HEK293 (cell line): ENCODE results near the gene KIFBP.

Experiments
- CTCF ChIA-PET: fragments of 350-600 bp; formaldehyde crosslinking; extraction: SDS; loops from one replicate; lab custom pipeline; 2021; ENCODE audit warnings: antibody characterized with exemption; lab: Yijun Ruan, JAX
- POLR2A ChIA-PET: fragments of 300-600 bp; formaldehyde crosslinking; extraction: SDS; loops from one replicate; lab custom pipeline; 2020; ENCODE audit warnings: antibody characterized with exemption, inconsistent platforms; lab: Yijun Ruan, JAX
- H3K27ac ChIP-seq: fragments of 200-500 bp; sonication (Bioruptor generic); 2 replicates; pipeline ENCODE4 v1.5.1; 2014; ENCODE audit warnings: low read depth, low read length, control low read depth, inconsistent platforms; ENCODE audit errors: extremely low read depth
- H3K36me3 ChIP-seq, 2 experiments: fragments of 200-500 bp in 1 of 2; sonication (Bioruptor generic) in 1 of 2; 1 replicate in 1 of 2; 2 replicates in 1 of 2; pipeline ENCODE4 v1.5.1; 2014 to 2017; ENCODE audit warnings: inconsistent platforms in 2 of 2, low read length in 2 of 2; ENCODE audit not compliant: control insufficient read depth in 2 of 2, insufficient read depth in 1 of 2
- H3K4me1 ChIP-seq: fragments of 200-500 bp; sonication (Bioruptor generic); 2 replicates; pipeline ENCODE4 v1.5.1; 2014; ENCODE audit warnings: mild to moderate bottlenecking, low read length, inconsistent platforms; ENCODE audit not compliant: control insufficient read depth, insufficient read depth
- H3K4me3 ChIP-seq: 2 replicates; pipeline ENCODE4 v1.5.1; 2011; ENCODE audit warnings: low read depth, mild to moderate bottlenecking, control low read depth, low read length, moderate library complexity
- H3K9me3 ChIP-seq: fragments of 200-500 bp; sonication (Bioruptor generic); 2 replicates; pipeline ENCODE4 v1.5.1; 2014; ENCODE audit warnings: low read depth, low read length, inconsistent platforms; ENCODE audit not compliant: control insufficient read depth, insufficient read depth
- FEZF1 ChIP-seq: fragments of 450-650 bp; formaldehyde crosslinking; IDR thresholded peaks from 2 replicates; pipeline ENCODE4 v1.5.1; 2016; ENCODE audit warnings: missing biosample characterization, missing genetic modification characterization
- SALL2 ChIP-seq: fragments of 450-650 bp; formaldehyde crosslinking; IDR thresholded peaks from 2 replicates; pipeline ENCODE4 v1.5.0; 2017; ENCODE audit warnings: missing biosample characterization, mild to moderate bottlenecking, missing genetic modification characterization, borderline replicate concordance
- SP2 ChIP-seq: fragments of 450-650 bp; formaldehyde crosslinking; IDR thresholded peaks from 2 replicates; pipeline ENCODE4 v1.5.1; 2016; ENCODE audit warnings: missing biosample characterization, missing genetic modification characterization
- SP3 ChIP-seq: fragments of 450-650 bp; formaldehyde crosslinking; IDR thresholded peaks from 2 replicates; pipeline ENCODE4 v1.5.1; 2016; ENCODE audit warnings: missing biosample characterization, missing genetic modification characterization
- ZBTB21 ChIP-seq: fragments of 450-650 bp; formaldehyde crosslinking; IDR thresholded peaks from 2 replicates; pipeline ENCODE4 v1.5.1; 2017; ENCODE audit warnings: missing biosample characterization, missing genetic modification characterization
- ZBTB8A ChIP-seq: fragments of 450-650 bp; formaldehyde crosslinking; IDR thresholded peaks from 2 replicates; pipeline ENCODE4 v1.5.1; 2016; ENCODE audit warnings: missing biosample characterization, missing genetic modification characterization
- ZFP41 ChIP-seq: fragments of 450-650 bp; formaldehyde crosslinking; IDR thresholded peaks from 2 replicates; pipeline ENCODE4 v1.5.1; 2016; ENCODE audit warnings: missing biosample characterization, missing genetic modification characterization, borderline replicate concordance
- ZNF112 ChIP-seq: fragments of 450-650 bp; formaldehyde crosslinking; IDR thresholded peaks from 2 replicates; pipeline ENCODE4 v1.5.0; 2017; ENCODE audit warnings: missing biosample characterization, missing genetic modification characterization
- ZNF114 ChIP-seq: fragments of 450-650 bp; formaldehyde crosslinking; IDR thresholded peaks from 2 replicates; pipeline ENCODE4 v1.5.0; 2017; ENCODE audit warnings: missing biosample characterization, missing genetic modification characterization
- ZNF155 ChIP-seq: fragments of 450-650 bp; formaldehyde crosslinking; IDR thresholded peaks from 2 replicates; pipeline ENCODE4 v1.5.1; 2016; ENCODE audit warnings: missing biosample characterization, missing genetic modification characterization
- ZNF202 ChIP-seq: fragments of 450-650 bp; formaldehyde crosslinking; IDR thresholded peaks from 2 replicates; pipeline ENCODE4 v1.5.1; 2016; ENCODE audit warnings: missing biosample characterization, missing genetic modification characterization, borderline replicate concordance
- ZNF23 ChIP-seq: fragments of 450-650 bp; formaldehyde crosslinking; IDR thresholded peaks from 2 replicates; pipeline ENCODE4 v1.5.1; 2016; ENCODE audit warnings: missing biosample characterization, missing genetic modification characterization, borderline replicate concordance
- ZNF521 ChIP-seq: fragments of 450-650 bp; formaldehyde crosslinking; IDR thresholded peaks from 2 replicates; pipeline ENCODE4 v1.5.1; 2017; ENCODE audit warnings: missing biosample characterization, mild to moderate bottlenecking, missing genetic modification characterization
- ZNF768 ChIP-seq: fragments of 450-650 bp; formaldehyde crosslinking; IDR thresholded peaks from 2 replicates; pipeline ENCODE4 v1.5.1; 2018; ENCODE audit warnings: missing biosample characterization, mild to moderate bottlenecking, missing genetic modification characterization
- ZNF843 ChIP-seq: fragments of 450-650 bp; formaldehyde crosslinking; IDR thresholded peaks from 2 replicates; pipeline ENCODE4 v1.5.1; 2016; ENCODE audit warnings: missing biosample characterization, missing genetic modification characterization
- ZSCAN30 ChIP-seq: fragments of 450-650 bp; IDR thresholded peaks from 2 replicates; pipeline ENCODE4 v1.5.1; 2018; ENCODE audit warnings: missing biosample characterization, mild to moderate bottlenecking, missing genetic modification characterization, moderate library complexity
- TF ChIP-seq, protein P1 (sequence below): fragments of 450-650 bp; formaldehyde crosslinking; IDR thresholded peaks from 2 replicates; pipeline ENCODE4 v1.5.1; 2016; ENCODE audit warnings: missing biosample characterization, missing genetic modification characterization, borderline replicate concordance
- TF ChIP-seq, protein P2 (sequence below): fragments of 450-650 bp; formaldehyde crosslinking; IDR thresholded peaks from 2 replicates; pipeline ENCODE4 v1.5.1; 2016; ENCODE audit warnings: missing biosample characterization, missing genetic modification characterization
- TF ChIP-seq, protein P3 (sequence below): fragments of 450-650 bp; formaldehyde crosslinking; IDR thresholded peaks from 2 replicates; pipeline ENCODE4 v1.5.1; 2016; ENCODE audit warnings: missing biosample characterization, missing genetic modification characterization
- TF ChIP-seq, protein P4 (sequence below): fragments of 450-650 bp; IDR thresholded peaks from 2 replicates; pipeline ENCODE4 v1.5.1; 2018; ENCODE audit warnings: missing biosample characterization, mild to moderate bottlenecking, missing genetic modification characterization
- TF ChIP-seq, protein P5 (sequence below): fragments of 450-650 bp; formaldehyde crosslinking; IDR thresholded peaks from 2 replicates; pipeline ENCODE4 v1.5.1; 2016; ENCODE audit warnings: missing biosample characterization, missing genetic modification characterization

Gene KIFBP

DNA sequence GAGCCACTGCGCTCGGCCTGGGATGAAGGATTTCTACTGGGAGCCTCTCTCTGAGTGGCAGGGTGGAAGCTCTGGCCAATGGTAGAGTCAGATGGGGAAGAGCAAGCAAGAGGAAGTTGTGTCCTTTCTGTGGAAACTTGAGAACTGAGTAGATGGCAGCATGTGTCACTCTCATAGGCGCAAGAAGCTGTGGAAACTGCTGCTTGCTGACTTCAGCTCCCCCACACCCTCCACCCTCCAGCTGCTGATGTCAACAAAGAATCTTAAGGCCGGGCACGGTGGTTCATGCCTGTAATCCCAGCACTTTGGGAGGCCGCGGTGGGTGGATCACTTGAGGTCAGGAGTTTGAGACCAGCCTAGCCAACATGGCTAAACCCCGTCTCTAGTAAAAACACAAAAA lies 59.5 kb downstream of the KIFBP start:
- Histone ChIP-seq H3K9me3 (no peaks in the 10 kb centered on the region), H3K27ac (no peak overlapping the region), H3K4me1 (no peaks in the 10 kb centered on the region), H3K4me3 (no peak overlapping the region), H3K36me3 (no peaks in the 10 kb centered on the region)
- POLR2A ChIA-PET, result no interaction called here
- CTCF ChIA-PET, result interaction anchor here (0.6 kb wide), 1 partner anchor 397 kb away, joined by 4 read pairs; no protein-coding TSS in a partner anchor
- TF ChIP-seq ZSCAN30 (tag by site-specific recombination) (no peak), ZNF23 (tag by site-specific recombination) (no peak), ZNF843 (tag by site-specific recombination) (no peak)
- TF ChIP-seq, protein P1, sequence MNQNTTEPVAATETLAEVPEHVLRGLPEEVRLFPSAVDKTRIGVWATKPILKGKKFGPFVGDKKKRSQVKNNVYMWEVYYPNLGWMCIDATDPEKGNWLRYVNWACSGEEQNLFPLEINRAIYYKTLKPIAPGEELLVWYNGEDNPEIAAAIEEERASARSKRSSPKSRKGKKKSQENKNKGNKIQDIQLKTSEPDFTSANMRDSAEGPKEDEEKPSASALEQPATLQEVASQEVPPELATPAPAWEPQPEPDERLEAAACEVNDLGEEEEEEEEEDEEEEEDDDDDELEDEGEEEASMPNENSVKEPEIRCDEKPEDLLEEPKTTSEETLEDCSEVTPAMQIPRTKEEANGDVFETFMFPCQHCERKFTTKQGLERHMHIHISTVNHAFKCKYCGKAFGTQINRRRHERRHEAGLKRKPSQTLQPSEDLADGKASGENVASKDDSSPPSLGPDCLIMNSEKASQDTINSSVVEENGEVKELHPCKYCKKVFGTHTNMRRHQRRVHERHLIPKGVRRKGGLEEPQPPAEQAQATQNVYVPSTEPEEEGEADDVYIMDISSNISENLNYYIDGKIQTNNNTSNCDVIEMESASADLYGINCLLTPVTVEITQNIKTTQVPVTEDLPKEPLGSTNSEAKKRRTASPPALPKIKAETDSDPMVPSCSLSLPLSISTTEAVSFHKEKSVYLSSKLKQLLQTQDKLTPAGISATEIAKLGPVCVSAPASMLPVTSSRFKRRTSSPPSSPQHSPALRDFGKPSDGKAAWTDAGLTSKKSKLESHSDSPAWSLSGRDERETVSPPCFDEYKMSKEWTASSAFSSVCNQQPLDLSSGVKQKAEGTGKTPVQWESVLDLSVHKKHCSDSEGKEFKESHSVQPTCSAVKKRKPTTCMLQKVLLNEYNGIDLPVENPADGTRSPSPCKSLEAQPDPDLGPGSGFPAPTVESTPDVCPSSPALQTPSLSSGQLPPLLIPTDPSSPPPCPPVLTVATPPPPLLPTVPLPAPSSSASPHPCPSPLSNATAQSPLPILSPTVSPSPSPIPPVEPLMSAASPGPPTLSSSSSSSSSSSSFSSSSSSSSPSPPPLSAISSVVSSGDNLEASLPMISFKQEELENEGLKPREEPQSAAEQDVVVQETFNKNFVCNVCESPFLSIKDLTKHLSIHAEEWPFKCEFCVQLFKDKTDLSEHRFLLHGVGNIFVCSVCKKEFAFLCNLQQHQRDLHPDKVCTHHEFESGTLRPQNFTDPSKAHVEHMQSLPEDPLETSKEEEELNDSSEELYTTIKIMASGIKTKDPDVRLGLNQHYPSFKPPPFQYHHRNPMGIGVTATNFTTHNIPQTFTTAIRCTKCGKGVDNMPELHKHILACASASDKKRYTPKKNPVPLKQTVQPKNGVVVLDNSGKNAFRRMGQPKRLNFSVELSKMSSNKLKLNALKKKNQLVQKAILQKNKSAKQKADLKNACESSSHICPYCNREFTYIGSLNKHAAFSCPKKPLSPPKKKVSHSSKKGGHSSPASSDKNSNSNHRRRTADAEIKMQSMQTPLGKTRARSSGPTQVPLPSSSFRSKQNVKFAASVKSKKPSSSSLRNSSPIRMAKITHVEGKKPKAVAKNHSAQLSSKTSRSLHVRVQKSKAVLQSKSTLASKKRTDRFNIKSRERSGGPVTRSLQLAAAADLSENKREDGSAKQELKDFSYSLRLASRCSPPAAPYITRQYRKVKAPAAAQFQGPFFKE (tag by site-specific recombination), result no peak
- TF ChIP-seq, protein P2, sequence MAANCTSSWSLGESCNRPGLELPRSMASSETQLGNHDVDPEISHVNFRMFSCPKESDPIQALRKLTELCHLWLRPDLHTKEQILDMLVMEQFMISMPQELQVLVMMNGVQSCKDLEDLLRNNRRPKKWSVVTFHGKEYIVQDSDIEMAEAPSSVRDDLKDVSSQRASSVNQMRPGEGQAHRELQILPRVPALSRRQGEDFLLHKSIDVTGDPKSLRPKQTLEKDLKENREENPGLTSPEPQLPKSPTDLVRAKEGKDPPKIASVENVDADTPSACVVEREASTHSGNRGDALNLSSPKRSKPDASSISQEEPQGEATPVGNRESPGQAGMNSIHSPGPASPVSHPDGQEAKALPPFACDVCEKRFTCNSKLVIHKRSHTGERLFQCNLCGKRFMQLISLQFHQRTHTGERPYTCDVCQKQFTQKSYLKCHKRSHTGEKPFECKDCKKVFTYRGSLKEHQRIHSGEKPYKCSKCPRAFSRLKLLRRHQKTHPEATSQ, result no peak

DNA sequence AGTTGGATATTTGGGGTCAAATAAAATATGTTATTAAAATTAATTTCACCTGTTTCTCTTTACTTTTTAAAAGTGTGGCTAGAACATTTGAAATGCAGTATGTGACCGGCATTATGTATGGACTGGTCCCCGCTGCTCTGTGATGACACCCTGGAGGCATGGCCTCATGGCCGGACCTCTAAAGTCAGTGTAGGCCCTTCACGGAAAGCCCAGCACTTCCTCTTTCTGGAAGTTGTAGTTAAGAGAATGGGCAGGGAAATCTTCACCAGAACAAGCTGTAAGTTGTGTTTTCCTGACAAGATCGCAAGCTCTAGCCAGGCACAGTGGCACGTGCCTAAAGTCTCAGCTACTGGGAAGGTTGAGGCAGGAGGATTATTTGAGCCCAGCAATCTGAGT lies 61.0 kb downstream of the KIFBP start:
- ChIA-PET POLR2A (no interaction called here), CTCF (no interaction called here)
- Histone ChIP-seq H3K9me3 (no peaks in the 10 kb centered on the region), H3K4me1 (no peaks in the 10 kb centered on the region), H3K4me3 (no peak overlapping the region), H3K27ac (no peak overlapping the region), H3K36me3 (no peaks in the 10 kb centered on the region)
- TF ChIP-seq ZBTB8A (tag by site-specific recombination) (no peak), ZNF768 (tag by site-specific recombination) (no peak), ZNF521 (tag by site-specific recombination) (no peak), SP2 (tag by site-specific recombination) (no peak), ZNF155 (tag by site-specific recombination) (no peak), ZFP41 (tag by site-specific recombination) (no peak), SP3 (no peak), ZNF202 (tag by site-specific recombination) (no peak), ZBTB21 (no peak), ZNF112 (tag by site-specific recombination) (no peak), FEZF1 (tag by site-specific recombination) (no peak), ZNF114 (no peak), SALL2 (no peak)
- TF ChIP-seq, protein P3, sequence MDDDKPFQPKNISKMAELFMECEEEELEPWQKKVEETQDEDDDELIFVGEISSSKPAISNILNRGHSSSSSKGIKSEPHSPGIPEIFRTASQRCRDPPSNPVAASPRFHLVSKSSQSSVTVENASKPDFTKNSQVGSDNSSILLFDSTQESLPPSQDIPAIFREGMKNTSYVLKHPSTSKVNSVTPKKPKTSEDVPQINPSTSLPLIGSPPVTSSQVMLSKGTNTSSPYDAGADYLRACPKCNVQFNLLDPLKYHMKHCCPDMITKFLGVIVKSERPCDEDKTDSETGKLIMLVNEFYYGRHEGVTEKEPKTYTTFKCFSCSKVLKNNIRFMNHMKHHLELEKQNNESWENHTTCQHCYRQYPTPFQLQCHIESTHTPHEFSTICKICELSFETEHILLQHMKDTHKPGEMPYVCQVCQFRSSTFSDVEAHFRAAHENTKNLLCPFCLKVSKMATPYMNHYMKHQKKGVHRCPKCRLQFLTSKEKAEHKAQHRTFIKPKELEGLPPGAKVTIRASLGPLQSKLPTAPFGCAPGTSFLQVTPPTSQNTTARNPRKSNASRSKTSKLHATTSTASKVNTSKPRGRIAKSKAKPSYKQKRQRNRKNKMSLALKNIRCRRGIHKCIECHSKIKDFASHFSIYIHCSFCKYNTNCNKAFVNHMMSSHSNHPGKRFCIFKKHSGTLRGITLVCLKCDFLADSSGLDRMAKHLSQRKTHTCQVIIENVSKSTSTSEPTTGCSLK (tag by site-specific recombination), result no peak
- TF ChIP-seq, protein P4, sequence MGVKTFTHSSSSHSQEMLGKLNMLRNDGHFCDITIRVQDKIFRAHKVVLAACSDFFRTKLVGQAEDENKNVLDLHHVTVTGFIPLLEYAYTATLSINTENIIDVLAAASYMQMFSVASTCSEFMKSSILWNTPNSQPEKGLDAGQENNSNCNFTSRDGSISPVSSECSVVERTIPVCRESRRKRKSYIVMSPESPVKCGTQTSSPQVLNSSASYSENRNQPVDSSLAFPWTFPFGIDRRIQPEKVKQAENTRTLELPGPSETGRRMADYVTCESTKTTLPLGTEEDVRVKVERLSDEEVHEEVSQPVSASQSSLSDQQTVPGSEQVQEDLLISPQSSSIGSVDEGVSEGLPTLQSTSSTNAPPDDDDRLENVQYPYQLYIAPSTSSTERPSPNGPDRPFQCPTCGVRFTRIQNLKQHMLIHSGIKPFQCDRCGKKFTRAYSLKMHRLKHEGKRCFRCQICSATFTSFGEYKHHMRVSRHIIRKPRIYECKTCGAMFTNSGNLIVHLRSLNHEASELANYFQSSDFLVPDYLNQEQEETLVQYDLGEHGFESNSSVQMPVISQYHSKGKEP (tag by site-specific recombination), result no peak
- TF ChIP-seq, protein P5, sequence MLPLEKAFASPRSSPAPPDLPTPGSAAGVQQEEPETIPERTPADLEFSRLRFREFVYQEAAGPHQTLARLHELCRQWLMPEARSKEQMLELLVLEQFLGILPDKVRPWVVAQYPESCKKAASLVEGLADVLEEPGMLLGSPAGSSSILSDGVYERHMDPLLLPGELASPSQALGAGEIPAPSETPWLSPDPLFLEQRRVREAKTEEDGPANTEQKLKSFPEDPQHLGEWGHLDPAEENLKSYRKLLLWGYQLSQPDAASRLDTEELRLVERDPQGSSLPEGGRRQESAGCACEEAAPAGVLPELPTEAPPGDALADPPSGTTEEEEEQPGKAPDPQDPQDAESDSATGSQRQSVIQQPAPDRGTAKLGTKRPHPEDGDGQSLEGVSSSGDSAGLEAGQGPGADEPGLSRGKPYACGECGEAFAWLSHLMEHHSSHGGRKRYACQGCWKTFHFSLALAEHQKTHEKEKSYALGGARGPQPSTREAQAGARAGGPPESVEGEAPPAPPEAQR (tag by site-specific recombination), result no peak
